ENCODE data around the gene CBX8. TPM values are rescaled to one million over a fixed set of nuclear protein-coding genes. Genes with fewer than 3 reads are reported as not detected.

The CBX8 gene
- total RNA-seq, 1 donor from 2014 or later = 1.1 TPM

- intact Hi-C loops (cut with DNase I) = no loop called here
- DNase-seq (ENCODE audit: low spot score in 2 of 2) = no peak
- Histone ChIP-seq H3K4me1 (peaks cover 16 to 32% of the 10 kb centered on the region in 2 donors), H3K9me3 (no peaks in the 10 kb centered on the region), H3K27ac (no peak overlapping the region), H3K36me3 (no peaks in the 10 kb centered on the region), H3K27me3 (peaks cover 67% of the 10 kb centered on the region), H3K4me3 (no peak overlapping the region)
- TF ChIP-seq CTCF (IDR thresholded peaks at IDR 0.05) = no peak
Measured at GRCh38 chr17:79808763-79809529, 12.1 kb upstream of the CBX8 start.

DNA sequence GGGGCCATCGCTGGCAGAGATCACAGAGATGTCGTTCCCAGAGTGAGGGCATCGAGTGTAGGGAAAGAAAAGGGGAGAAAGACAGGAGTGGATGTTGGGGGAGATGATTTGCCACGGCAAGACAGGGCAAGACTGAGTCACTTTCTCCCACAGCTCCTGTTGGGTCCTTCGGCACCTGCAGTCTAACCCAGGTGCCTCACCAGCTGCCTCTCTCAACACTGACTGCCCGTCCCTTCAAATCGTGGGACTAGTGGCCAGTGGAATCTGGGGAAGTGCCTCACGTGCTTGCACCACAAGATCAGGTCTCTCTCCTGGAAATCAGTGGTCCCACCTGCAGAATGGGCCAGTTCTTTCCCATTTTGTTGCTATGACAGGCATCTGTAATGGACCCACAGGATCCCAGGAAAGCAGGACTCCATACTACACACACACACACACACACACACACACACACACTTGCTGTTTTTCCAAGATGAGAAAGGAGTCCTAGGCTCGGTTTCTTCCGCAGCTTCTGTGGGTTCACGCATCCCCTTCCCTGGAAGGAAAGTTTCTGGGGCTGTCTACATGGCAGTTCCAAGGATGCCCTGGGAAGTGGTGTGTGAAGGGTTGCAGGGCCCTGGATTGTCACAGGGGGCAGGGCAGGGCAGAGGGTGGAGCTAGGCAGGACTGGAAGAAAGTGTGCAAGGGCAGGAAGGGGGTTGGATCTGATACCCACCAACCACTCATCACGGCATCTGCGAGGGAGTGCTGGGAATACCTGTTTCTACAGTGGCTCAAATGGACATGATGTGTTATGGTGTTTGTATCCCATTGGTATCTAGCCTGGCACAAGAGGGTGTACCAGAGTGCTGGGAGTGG, 10.2 kb upstream of the CBX8 start:
- Histone ChIP-seq H3K27ac (no peak overlapping the region), H3K36me3 (no peaks in the 10 kb centered on the region), H3K27me3 (peaks cover 72% of the 10 kb centered on the region), H3K4me3 (no peak overlapping the region), H3K4me1 (peaks cover 10 to 23% of the 10 kb centered on the region in 2 donors), H3K9me3 (no peaks in the 10 kb centered on the region)
- intact Hi-C loops (cut with DNase I) = no loop called here
- TF ChIP-seq CTCF (IDR thresholded peaks at IDR 0.05) = no peak
- no peak for DNase-seq (ENCODE audit: low spot score in 2 of 2)

DNA sequence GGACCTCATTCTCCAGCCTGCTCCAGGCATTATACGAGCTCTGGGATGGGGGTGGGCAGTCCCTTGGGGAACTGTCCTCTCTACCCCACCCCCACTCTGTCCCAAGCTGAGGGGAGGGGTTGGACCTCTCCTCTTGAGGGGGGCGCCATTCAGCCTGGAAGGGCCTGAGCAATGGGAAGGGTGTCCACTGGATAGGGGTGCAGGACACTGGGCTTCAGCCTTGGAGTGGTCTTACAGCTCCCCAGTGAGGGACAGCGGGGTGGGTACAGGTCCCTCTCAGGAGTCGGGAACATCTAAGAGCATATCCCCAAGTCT, 9.5 kb upstream of the CBX8 start:
- H3K9me3 ChIP-seq = no peaks in the 10 kb centered on the region
- H3K4me3 ChIP-seq = no peak overlapping the region
- H3K4me1 ChIP-seq = peaks cover 6 to 16% of the 10 kb centered on the region in 2 donors
- DNase-seq (ENCODE audit: low spot score in 2 of 2) = no peak
- intact Hi-C loops (cut with DNase I) = no loop called here
- no peak for TF ChIP-seq CTCF (IDR thresholded peaks at IDR 0.05)
- no peak overlapping the region for H3K27ac ChIP-seq
- peaks cover 74% of the 10 kb centered on the region for H3K27me3 ChIP-seq
- no peaks in the 10 kb centered on the region for H3K36me3 ChIP-seq

DNA sequence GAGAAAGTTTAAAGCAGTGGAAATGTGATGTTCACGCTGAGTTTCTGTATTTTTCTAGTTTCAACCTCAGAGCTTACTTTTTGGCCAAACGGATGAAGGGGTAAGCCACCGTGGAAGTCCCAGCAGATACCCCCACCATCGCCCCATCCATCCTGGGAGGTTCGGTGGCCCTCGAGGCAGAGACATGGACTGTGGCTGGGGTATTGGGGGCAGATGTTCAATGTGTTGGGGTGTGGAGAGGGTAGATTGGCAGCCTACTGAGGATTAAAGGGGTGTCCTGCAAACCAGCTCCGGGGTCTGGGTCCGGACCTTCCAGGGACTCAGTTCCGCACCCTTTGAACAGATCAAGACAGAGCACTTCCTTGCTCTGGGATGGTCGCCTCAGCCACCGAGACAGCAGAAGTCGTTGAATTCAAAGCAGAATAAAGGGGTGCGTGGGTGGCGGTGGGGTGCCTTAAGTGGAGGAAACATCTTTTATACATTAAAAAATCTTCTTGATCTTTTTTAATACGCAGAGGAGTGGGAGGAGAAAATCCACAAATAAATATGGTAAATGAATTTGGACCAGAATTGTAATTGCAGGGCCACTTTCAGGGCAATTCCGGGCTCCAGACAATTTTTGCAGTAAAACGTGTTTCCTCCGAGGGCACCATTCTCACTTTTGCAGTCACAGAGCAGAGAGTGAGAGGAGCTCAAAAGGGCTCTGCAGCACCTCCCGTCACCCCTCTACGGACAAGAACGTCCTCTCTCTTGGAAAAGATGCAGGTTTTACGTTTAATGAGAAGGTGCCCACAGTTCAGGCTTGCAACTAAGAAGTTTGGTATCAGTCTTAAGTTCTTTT, 8.2 kb upstream of the CBX8 start:
- no peak overlapping the region for H3K4me3 ChIP-seq
- DNase-seq (ENCODE audit: low spot score in 2 of 2) = no peak
- no peak for TF ChIP-seq CTCF (IDR thresholded peaks at IDR 0.05)
- intact Hi-C loops (cut with DNase I) = no loop called here
- no peaks in the 10 kb centered on the region for H3K36me3 ChIP-seq
- H3K27me3 ChIP-seq = peaks cover 80% of the 10 kb centered on the region
- H3K27ac ChIP-seq = no peak overlapping the region
- H3K9me3 ChIP-seq = no peaks in the 10 kb centered on the region
- peaks cover 3 to 4% of the 10 kb centered on the region in 2 donors for H3K4me1 ChIP-seq

GRCh38 chr17:79803997-79804855, 7.3 kb upstream of the CBX8 start:
- no peaks in the 10 kb centered on the region for H3K9me3 ChIP-seq
- TF ChIP-seq CTCF (IDR thresholded peaks at IDR 0.05) = no peak
- DNase-seq (ENCODE audit: low spot score in 2 of 2) = no peak
- H3K27ac ChIP-seq = no peak overlapping the region
- H3K4me1 ChIP-seq = peaks cover under 1 to 3% of the 10 kb centered on the region in 2 donors
- H3K27me3 ChIP-seq = peaks cover 82% of the 10 kb centered on the region
- peak overlapping the region in 1 of 2 donors; percentile 25 for H3K4me3 ChIP-seq
- no peaks in the 10 kb centered on the region for H3K36me3 ChIP-seq
- intact Hi-C loops (cut with DNase I) = no loop called here

Data from ascending aorta (tissue), 2 donors.